Measurements from ENCODE around the gene PCGF2. TPM values are rescaled to one million over a fixed set of nuclear protein-coding genes. Genes with fewer than 3 reads are reported as not detected.
"Not testable (repeated sequence)": the region's sequence is repeated elsewhere in the genome, so short reads cannot be mapped to it uniquely, and the experiment has no call there.

The PCGF2 gene
- total RNA-seq, 1 donor from 2014 or later, result 4.4 TPM

DNA sequence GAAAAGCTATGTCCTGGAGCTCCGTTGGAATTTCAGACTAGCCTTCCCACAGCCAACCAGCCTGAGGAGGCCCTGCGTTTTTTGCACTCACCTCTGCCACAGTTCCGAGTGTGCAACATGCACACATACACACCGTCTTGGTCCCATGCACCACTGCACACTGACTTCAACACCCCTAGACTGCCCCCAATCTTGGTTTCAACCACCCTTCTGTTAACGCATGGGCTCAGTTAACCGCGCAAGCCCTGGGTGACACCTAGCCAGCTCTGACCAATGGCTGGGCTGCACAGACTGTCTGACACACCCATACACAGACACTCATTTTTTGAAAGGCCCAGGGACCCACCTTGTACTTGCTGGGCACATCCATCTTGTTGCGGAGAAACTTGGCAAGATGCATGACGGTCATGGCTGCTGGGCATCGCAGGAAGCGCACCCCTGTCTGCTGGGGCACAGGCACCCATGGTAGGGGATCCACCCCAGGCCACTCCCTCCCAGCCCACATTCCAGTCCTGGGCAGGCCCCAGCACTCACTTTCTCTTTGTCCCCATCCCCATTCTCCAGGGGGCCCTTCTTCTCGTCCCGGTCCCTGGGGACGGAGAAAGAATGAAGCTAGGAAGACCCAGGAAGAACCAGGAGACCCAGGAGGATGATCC is 10.0 kb downstream of the PCGF2 start:
- ATAC-seq, result no peak
- no peak for DNase-seq (ENCODE audit: low spot score)

DNA sequence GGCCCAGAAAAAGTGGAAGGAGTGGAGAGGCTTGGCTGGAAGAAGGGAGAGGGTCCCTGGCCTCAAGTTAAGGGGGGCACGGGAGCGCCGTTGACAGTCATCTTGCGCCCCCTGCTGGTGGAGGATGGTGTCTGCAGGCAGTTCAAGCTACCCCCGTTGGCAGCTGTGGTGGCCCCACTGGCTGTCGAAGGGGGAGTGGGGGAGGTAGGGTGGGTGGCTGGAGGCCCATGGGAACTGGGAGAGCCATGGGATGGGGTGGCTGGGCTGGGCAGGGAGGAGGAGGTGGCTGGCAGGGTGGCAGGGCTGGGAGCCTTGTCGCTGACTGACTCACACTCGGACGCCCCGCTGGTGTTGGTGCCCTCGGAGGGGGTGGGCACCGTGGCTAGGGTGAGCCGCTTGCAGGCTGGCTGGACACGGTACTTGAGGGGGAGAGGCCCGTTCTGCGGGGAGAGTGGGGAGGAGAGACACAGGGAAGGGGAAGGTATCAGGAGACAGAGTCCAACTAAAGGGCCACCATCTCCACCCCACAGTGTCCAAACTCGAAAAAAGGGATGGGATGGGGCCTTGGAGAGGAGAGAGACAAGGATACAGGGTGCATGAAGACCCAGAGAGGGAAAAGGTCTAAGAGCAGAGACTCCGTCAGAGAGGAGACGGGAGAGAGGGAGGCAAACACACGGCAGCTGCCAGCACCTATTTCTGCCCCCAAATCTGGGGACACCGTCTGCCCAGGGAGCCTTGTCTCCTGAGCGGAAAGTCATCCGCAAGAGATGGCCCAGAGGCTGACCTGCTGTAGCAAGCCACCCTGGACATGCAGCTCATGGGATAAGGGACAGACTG is 12.8 kb downstream of the PCGF2 start:
- no peak for DNase-seq (ENCODE audit: low spot score)
- no peak for ATAC-seq

GRCh38 chr17:38733982-38734973 is 13.9 kb downstream of the PCGF2 start:
- no peak for DNase-seq (ENCODE audit: low spot score)

GRCh38 chr17:38733282-38733981 is 14.7 kb downstream of the PCGF2 start:
- ATAC-seq (no peak), DNase-seq (ENCODE audit: low spot score) (no peak)

More at GRCh38 chr17:38733982-38734973, 13.9 kb downstream of the PCGF2 start:
- no peak for ATAC-seq

GRCh38 chr17:38732376-38733281 is 15.5 kb downstream of the PCGF2 start:
- DNase-seq (ENCODE audit: low spot score), result peak; percentile 87

DNA sequence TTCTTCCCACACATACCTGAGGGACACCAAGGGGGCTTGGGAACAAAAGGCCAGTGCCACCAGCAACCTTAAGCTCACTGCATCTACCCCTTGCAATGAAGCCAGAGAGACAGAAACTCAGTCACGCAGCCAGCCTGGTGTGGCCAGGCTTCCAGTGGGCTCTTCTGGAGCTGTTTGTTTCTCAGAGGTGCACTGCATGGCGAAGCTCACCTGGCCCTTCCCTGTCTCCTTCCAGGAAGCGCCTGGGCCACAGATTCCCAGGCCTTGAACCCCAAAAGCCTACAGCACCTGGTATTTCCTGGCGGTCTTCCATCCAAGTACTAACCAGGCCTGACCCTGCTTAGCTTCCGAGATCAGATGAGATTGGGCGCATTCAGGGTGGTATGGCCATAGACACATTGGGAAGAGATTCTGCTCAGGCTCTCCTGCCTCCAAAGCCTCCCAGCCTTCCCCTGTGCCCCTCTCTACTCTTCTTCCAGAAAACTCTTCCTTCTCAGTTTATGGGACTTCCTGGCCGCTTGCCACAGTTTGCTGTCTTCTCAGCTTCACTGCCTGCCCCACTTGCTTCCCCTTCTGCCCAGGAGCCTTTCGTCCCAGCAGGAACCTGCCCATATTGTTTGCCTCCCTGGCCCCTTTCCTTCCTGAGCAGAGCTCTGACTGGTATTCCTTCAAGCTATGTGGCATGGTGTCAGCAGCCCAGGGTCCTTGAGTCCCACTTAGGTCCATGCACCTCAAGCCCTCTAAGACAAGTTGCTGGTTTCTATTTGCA is 16.4 kb downstream of the PCGF2 start:
- no peak for ATAC-seq
- DNase-seq (ENCODE audit: low spot score), result no peak

More at GRCh38 chr17:38732376-38733281, 15.5 kb downstream of the PCGF2 start:
- ATAC-seq, result peak; percentile 58

GRCh38 chr17:38730526-38731379 is 17.4 kb downstream of the PCGF2 start:
- DNase-seq (ENCODE audit: low spot score) (peak; percentile 97), ATAC-seq (peak; percentile 76)

- DNase-seq (ENCODE audit: low spot score), result peak; percentile 92
- peak; percentile 79 for ATAC-seq
These were observed 18.1 kb downstream of the PCGF2 start, which contains the start of gene CISD3 for GRCh38 chr17:38729886-38730525. Gene CISD3 (plus strand): TSS chr17:38730341. CDS start chr17:38730359, 18 bp downstream.

GRCh38 chr17:38729368-38729885 is 18.7 kb downstream of the PCGF2 start:
- ATAC-seq (no peak), DNase-seq (ENCODE audit: low spot score) (no peak)

DNA sequence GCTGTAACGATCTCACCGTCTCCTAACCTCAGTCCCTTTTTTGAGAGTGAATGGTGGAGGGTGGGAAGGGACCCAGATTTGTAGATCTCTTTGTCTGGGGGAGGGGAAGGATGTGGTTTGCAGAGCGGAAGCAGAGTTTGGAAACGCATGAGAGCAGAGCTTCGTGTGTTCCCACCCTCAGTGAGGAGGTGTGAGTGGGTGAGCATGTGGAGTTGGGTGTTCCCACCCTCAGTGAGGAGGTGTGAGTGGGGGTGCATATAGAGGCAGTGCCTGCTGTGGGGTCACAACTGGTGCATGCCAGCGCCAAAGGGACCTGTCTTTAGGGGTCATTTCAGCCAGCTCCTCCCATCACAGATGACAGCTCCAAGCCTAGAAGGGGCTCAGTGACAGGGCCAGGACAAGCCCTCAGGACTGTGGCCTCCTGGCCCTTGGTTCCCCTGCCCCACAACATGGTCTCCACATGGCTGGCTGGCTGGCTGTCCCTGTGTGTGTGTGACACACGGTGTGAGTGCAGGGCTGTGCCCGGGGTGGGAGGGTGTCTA is 19.8 kb downstream of the PCGF2 start:
- no peak for ATAC-seq
- DNase-seq (ENCODE audit: low spot score), result no peak

DNA sequence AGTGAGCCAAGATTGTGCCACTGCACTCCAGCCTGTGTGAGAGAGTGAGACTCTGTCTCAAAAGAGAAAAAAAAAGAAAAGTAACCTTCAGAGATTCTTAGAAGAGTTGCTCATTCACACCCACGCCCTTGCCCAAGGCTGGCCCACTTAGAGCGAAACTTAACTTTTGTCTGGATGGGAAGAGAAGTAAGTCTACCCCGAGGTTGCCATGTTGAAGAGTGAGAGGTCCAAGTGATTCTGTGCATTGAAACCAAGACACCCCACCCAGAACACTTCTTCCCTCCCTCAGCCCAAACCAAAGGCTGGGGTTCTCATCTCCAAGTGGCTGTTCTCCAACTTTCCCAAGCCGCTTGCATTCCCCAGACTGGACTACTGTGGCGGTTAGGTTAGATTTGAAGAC is 20.4 kb downstream of the PCGF2 start:
- ATAC-seq (no peak), DNase-seq (ENCODE audit: low spot score) (no peak)

GRCh38 chr17:38726145-38726544 is 22.0 kb downstream of the PCGF2 start:
- ATAC-seq; DNase-seq (ENCODE audit: low spot score): not testable (repeated sequence)

DNA sequence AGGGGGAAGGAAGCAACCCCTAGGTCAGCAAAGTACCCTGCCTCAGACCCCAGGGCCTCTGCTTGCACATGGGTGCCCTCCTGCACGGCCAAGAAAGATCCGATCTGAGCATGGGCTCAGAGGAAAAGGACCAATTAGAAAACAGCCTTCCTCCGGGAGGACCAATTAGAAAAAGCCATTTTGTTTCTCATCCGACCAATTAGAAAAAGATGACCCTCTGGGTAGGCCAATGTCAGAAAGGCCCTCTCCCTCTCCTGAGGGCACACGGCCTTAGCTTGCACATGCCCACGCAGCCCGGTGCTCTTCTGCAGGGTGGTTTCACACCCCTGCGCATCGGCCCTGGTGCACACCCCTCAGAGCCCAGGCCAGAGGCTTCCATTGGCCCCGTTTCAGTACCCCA is 23.1 kb downstream of the PCGF2 start:
- ATAC-seq (no peak), DNase-seq (ENCODE audit: low spot score) (no peak)

GRCh38 chr17:38724337-38724988 is 23.7 kb downstream of the PCGF2 start:
- DNase-seq (ENCODE audit: low spot score) (no peak), ATAC-seq (no peak)

GRCh38 chr17:38721802-38722201 is 26.3 kb downstream of the PCGF2 start:
- no peak for DNase-seq (ENCODE audit: low spot score)
- no peak for ATAC-seq

DNA sequence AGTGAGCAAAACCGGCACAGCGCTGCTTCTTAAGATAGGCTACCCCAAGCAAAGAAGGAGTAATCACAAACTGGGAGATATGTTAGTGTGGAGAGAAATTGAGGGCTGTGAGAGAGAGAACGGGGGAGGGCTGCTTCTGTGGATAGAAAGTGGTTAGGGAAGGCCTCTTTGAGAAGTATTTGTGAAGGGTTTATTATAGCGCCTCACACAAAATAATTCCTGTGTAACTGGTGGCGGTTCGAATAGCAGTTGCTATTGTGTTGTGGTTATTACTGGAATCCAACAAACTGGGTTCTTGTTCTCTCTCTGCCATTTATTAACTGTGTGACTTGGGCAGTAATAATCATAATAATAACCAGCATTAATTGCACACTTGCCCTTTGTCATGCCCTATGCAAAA is 27.2 kb downstream of the PCGF2 start:
- DNase-seq (ENCODE audit: low spot score) (no peak), ATAC-seq (no peak)

Data from left lobe of liver (tissue), 2 donors.